Endometrial microvascular endothelial cells (primary cell): ENCODE results near the gene SLCO1A2. TPM values are rescaled to one million over a fixed set of nuclear protein-coding genes. Genes with fewer than 3 reads are reported as not detected.
"Not testable (repeated sequence)": the region's sequence is repeated elsewhere in the genome, so short reads cannot be mapped to it uniquely, and the experiment has no call there.

Source experiments
- in situ Hi-C: cut with HindIII; loops from 2 replicates; pipeline ENCODE4 v1.10.0; 2017; ENCODE audit warnings: low sequenced_read_pairs, low pct_unique_long_range_greater_than_20kb; ENCODE audit errors: inconsistent ontology term
- total RNA-seq: library from RNA; depleted of rRNA; stranded (reverse); fragments of >200 nt; gene quantifications from one replicate; pipeline ENCODE4 v1.2.3, GENCODE V29; 2015; ENCODE audit errors: inconsistent ontology term

Gene SLCO1A2
- not detected for total RNA-seq

GRCh38 chr12:21334771-21335325, at the start of gene SLCO1A2:
Gene SLCO1A2, minus strand, starts transcription at chr12:21334917. Its CDS starts 270 bp downstream, at chr12:21334647.
- in situ Hi-C loops: no loop called here

- in situ Hi-C loops: no loop called here
Observed at GRCh38 chr12:21384261-21384660, 49.5 kb upstream of the SLCO1A2 start.

- in situ Hi-C loops: not testable (repeated sequence)
Observed at GRCh38 chr12:21381320-21381719, 46.6 kb upstream of the SLCO1A2 start.

- in situ Hi-C loops: no loop called here
Observed at GRCh38 chr12:21379218-21379617, 44.5 kb upstream of the SLCO1A2 start.

GRCh38 chr12:21372602-21373001, 37.9 kb upstream of the SLCO1A2 start, which contains the start of gene IAPP:
Gene IAPP, plus strand, starts transcription at chr12:21372902. Its CDS starts 450 bp downstream, at chr12:21373352.
- in situ Hi-C loops: no loop called here

- in situ Hi-C loops: no loop called here
Observed at GRCh38 chr12:21370845-21371449, 36.2 kb upstream of the SLCO1A2 start.

- in situ Hi-C loops: no loop called here
Observed at GRCh38 chr12:21369141-21369980, 34.6 kb upstream of the SLCO1A2 start.

- in situ Hi-C loops: not testable (repeated sequence)
Observed at GRCh38 chr12:21360632-21361031, 25.9 kb upstream of the SLCO1A2 start.

GRCh38 chr12:21354641-21355040, 19.9 kb upstream of the SLCO1A2 start:
- in situ Hi-C loops: no loop called here

- in situ Hi-C loops: no loop called here
Observed at GRCh38 chr12:21353948-21354347, 19.2 kb upstream of the SLCO1A2 start.

GRCh38 chr12:21353487-21353886, 18.8 kb upstream of the SLCO1A2 start:
- in situ Hi-C loops: no loop called here

GRCh38 chr12:21350975-21351374, 16.3 kb upstream of the SLCO1A2 start:
- in situ Hi-C loops: no loop called here

- in situ Hi-C loops: no loop called here
Observed at GRCh38 chr12:21346542-21347205, 12.0 kb upstream of the SLCO1A2 start.

GRCh38 chr12:21343636-21344035, 8.9 kb upstream of the SLCO1A2 start:
- in situ Hi-C loops: no loop called here

GRCh38 chr12:21341769-21342168, 7.1 kb upstream of the SLCO1A2 start:
- in situ Hi-C loops: no loop called here

GRCh38 chr12:21340403-21340802, 5.7 kb upstream of the SLCO1A2 start:
- in situ Hi-C loops: no loop called here

GRCh38 chr12:21339921-21340320, 5.2 kb upstream of the SLCO1A2 start:
- in situ Hi-C loops: no loop called here

GRCh38 chr12:21337959-21338744, 3.4 kb upstream of the SLCO1A2 start:
- in situ Hi-C loops: no loop called here

GRCh38 chr12:21337453-21337852, 2.7 kb upstream of the SLCO1A2 start:
- in situ Hi-C loops: no loop called here
